HepG2 (cell line): ENCODE measurements around the gene BRMS1. TPM values are rescaled to one million over a fixed set of nuclear protein-coding genes. Genes with fewer than 3 reads are reported as not detected.
A peak's percentile ranks its signal among the peaks of the same experiment; 100 is the strongest.

ENCODE experiments used
- GLMP ChIP-seq: sonication (generic); formaldehyde crosslinking; IDR thresholded peaks from 2 replicates; pipeline ENCODE4 v1.9.0; 2021; ENCODE audit warnings: missing genetic modification reagents, mild to moderate bottlenecking, borderline replicate concordance
- HNRNPL ChIP-seq: fragments of 200-400 bp; formaldehyde crosslinking; IDR thresholded peaks from 2 replicates; pipeline ENCODE4 v1.6.1; 2017; ENCODE audit warnings: mild to moderate bottlenecking, low read depth, low read length
- KLF15 ChIP-seq: sonication (generic); formaldehyde crosslinking; IDR thresholded peaks from 2 replicates; pipeline ENCODE4 v1.8.1; 2023; ENCODE audit warnings: borderline replicate concordance, mild to moderate bottlenecking, inconsistent platforms, missing genetic modification reagents, mixed read lengths
- NFRKB ChIP-seq: fragments of 450-650 bp; IDR thresholded peaks from 2 replicates; pipeline ENCODE4 v1.6.1; 2017
- NFYC ChIP-seq: IDR thresholded peaks from 2 replicates; pipeline ENCODE4 v1.6.1; 2016; ENCODE audit warnings: missing genetic modification reagents, missing compliant biosample characterization
- NPAS2 ChIP-seq: sonication (generic); formaldehyde crosslinking; IDR thresholded peaks from 2 replicates; pipeline ENCODE4 v1.8.0; 2022; ENCODE audit warnings: mild to moderate bottlenecking, missing genetic modification reagents, borderline replicate concordance
- RAD51 ChIP-seq: fragments of 450-650 bp; IDR thresholded peaks from 2 replicates; pipeline ENCODE4 v1.6.1; 2016; ENCODE audit warnings: borderline replicate concordance
- ZBTB4 ChIP-seq: sonication (generic); formaldehyde crosslinking; IDR thresholded peaks from 2 replicates; pipeline ENCODE4 v1.4.0; 2020; ENCODE audit warnings: missing genetic modification reagents, mild to moderate bottlenecking, borderline replicate concordance
- ZFYVE20 ChIP-seq: sonication (generic); formaldehyde crosslinking; IDR thresholded peaks from 2 replicates; pipeline ENCODE4 v1.8.0; 2023; ENCODE audit warnings: low read depth, mild to moderate bottlenecking, moderate library complexity, missing genetic modification reagents, borderline replicate concordance
- ZNF12 ChIP-seq: sonication (generic); formaldehyde crosslinking; IDR thresholded peaks from 2 replicates; pipeline ENCODE4 v1.5.0; 2020; ENCODE audit warnings: missing genetic modification reagents
- ZNF124 ChIP-seq: sonication (generic); formaldehyde crosslinking; IDR thresholded peaks from 2 replicates; pipeline ENCODE4 v1.4.0; 2020; ENCODE audit warnings: missing genetic modification reagents
- ZNF205 ChIP-seq: IDR thresholded peaks from 2 replicates; pipeline ENCODE4 v1.6.1; 2018; ENCODE audit warnings: missing biosample characterization, missing genetic modification reagents
- ZNF274 ChIP-seq: sonication (generic); formaldehyde crosslinking; IDR thresholded peaks from 2 replicates; pipeline ENCODE4 v1.5.1; 2020; ENCODE audit warnings: mild to moderate bottlenecking, missing genetic modification reagents
- ZNF333 ChIP-seq: sonication (generic); formaldehyde crosslinking; IDR thresholded peaks from 2 replicates; pipeline ENCODE4 v1.4.0; 2020; ENCODE audit warnings: mild to moderate bottlenecking, missing genetic modification reagents, borderline replicate concordance
- ZNF441 ChIP-seq: sonication (generic); formaldehyde crosslinking; IDR thresholded peaks from 2 replicates; pipeline ENCODE4 v1.7.0; 2021; ENCODE audit warnings: missing genetic modification reagents, borderline replicate concordance
- ZNF446 ChIP-seq: sonication (generic); formaldehyde crosslinking; IDR thresholded peaks from 2 replicates; pipeline ENCODE4 v1.5.0; 2020; ENCODE audit warnings: mild to moderate bottlenecking, missing genetic modification reagents
- ZNF567 ChIP-seq: sonication (generic); formaldehyde crosslinking; IDR thresholded peaks from 2 replicates; pipeline ENCODE4 v1.8.1; 2023; ENCODE audit warnings: mild to moderate bottlenecking, missing genetic modification reagents, borderline replicate concordance
- ZNF788 ChIP-seq: sonication (generic); formaldehyde crosslinking; IDR thresholded peaks from 2 replicates; pipeline ENCODE4 v1.5.0; 2020; ENCODE audit warnings: mild to moderate bottlenecking, missing genetic modification reagents, borderline replicate concordance
- ZNF883 ChIP-seq: sonication (generic); formaldehyde crosslinking; IDR thresholded peaks from 2 replicates; pipeline ENCODE4 v1.5.1; 2020; ENCODE audit warnings: mild to moderate bottlenecking, missing genetic modification reagents; ENCODE audit errors: not compliant biosample characterization
- polyA plus RNA-seq, 8 experiments: library from polyadenylated mRNA; depleted of rRNA in 3 of 8; stranded (reverse) in 7 of 8; unstranded in 1 of 8; fragments of >200 nt; fragmentation: Illumina TruSeq in 4 of 8; extraction: Trizol in 4 of 8; gene quantifications; 2 replicates each; pipeline versions ENCODE4 v1.2.1 to v1.2.3, GENCODE V29; 2011 to 2016; ENCODE audit warnings: low read depth in 4 of 8, missing spikeins in 1 of 8, mixed read lengths in 1 of 8; ENCODE audit not compliant: insufficient read depth in 1 of 8
- total RNA-seq, 5 experiments: library from RNA; depleted of rRNA; stranded (reverse); fragments of >200 nt; fragmentation: Illumina TruSeq; extraction: Trizol; gene quantifications; 2 replicates each; pipeline ENCODE4 v1.2.3, GENCODE V29; 2016; ENCODE audit warnings: low read depth in 1 of 5
- TF ChIP-seq, protein P1 (sequence below): sonication (generic); formaldehyde crosslinking; IDR thresholded peaks from 2 replicates; pipeline ENCODE4 v1.4.0; 2020; ENCODE audit warnings: mild to moderate bottlenecking, missing genetic modification reagents
- TF ChIP-seq, protein P2 (sequence below): sonication (generic); formaldehyde crosslinking; IDR thresholded peaks from 2 replicates; pipeline ENCODE4 v1.5.0; 2020; ENCODE audit warnings: mild to moderate bottlenecking, missing genetic modification reagents, borderline replicate concordance

The BRMS1 gene
- total and polyA plus RNA-seq, 2 of the 13 experiments (the other 11 are each of a cell fraction or from before 2014, with no cell fraction given): 15.8 to 55.7 TPM

GRCh38 chr11:66344550-66345315, at the start of gene BRMS1 (continued):
- TF ChIP-seq, protein P1, sequence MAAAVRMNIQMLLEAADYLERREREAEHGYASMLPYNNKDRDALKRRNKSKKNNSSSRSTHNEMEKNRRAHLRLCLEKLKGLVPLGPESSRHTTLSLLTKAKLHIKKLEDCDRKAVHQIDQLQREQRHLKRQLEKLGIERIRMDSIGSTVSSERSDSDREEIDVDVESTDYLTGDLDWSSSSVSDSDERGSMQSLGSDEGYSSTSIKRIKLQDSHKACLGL (CRISPR knock-in tag): no peak
- TF ChIP-seq RAD51: no peak
- TF ChIP-seq, protein P2, sequence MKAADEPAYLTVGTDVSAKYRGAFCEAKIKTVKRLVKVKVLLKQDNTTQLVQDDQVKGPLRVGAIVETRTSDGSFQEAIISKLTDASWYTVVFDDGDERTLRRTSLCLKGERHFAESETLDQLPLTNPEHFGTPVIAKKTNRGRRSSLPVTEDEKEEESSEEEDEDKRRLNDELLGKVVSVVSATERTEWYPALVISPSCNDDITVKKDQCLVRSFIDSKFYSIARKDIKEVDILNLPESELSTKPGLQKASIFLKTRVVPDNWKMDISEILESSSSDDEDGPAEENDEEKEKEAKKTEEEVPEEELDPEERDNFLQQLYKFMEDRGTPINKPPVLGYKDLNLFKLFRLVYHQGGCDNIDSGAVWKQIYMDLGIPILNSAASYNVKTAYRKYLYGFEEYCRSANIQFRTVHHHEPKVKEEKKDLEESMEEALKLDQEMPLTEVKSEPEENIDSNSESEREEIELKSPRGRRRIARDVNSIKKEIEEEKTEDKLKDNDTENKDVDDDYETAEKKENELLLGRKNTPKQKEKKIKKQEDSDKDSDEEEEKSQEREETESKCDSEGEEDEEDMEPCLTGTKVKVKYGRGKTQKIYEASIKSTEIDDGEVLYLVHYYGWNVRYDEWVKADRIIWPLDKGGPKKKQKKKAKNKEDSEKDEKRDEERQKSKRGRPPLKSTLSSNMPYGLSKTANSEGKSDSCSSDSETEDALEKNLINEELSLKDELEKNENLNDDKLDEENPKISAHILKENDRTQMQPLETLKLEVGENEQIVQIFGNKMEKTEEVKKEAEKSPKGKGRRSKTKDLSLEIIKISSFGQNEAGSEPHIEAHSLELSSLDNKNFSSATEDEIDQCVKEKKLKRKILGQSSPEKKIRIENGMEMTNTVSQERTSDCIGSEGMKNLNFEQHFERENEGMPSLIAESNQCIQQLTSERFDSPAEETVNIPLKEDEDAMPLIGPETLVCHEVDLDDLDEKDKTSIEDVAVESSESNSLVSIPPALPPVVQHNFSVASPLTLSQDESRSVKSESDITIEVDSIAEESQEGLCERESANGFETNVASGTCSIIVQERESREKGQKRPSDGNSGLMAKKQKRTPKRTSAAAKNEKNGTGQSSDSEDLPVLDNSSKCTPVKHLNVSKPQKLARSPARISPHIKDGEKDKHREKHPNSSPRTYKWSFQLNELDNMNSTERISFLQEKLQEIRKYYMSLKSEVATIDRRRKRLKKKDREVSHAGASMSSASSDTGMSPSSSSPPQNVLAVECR (CRISPR knock-in tag): peak; percentile 100
- TF ChIP-seq ZNF441 (CRISPR knock-in tag): no peak
- TF ChIP-seq ZNF333 (CRISPR knock-in tag): peak; percentile 55; the same call in 1 of the 2 replicates
- TF ChIP-seq ZNF124 (CRISPR knock-in tag): peak; percentile 79; the same call in 1 of the 2 replicates
- TF ChIP-seq ZNF883 (CRISPR knock-in tag): no peak
- TF ChIP-seq ZNF205 (CRISPR knock-in tag): no peak; the same call in 1 of the 2 replicates
- no peak for TF ChIP-seq HNRNPL
- no peak for TF ChIP-seq ZNF12 (CRISPR knock-in tag)
- no peak for TF ChIP-seq ZNF274 (CRISPR knock-in tag)
- no peak for TF ChIP-seq ZNF567
- TF ChIP-seq NPAS2 (CRISPR knock-in tag): no peak
- TF ChIP-seq NFRKB: no peak
- peak; percentile 89 for TF ChIP-seq NFYC (CRISPR knock-in tag)
- peak; percentile 43; the same call in 1 of the 2 replicates for TF ChIP-seq ZNF788 (CRISPR knock-in tag)
- no peak for TF ChIP-seq GLMP (CRISPR knock-in tag)
- no peak for TF ChIP-seq KLF15 (CRISPR knock-in tag)
- no peak for TF ChIP-seq ZFYVE20 (CRISPR knock-in tag)
- no peak for TF ChIP-seq ZBTB4 (CRISPR knock-in tag)
- no peak for TF ChIP-seq ZNF446
